SU-DHL-6 (cell line): ENCODE results near the gene UBA1.

Source experiments
- CTCF ChIP-seq: fragments of 200-600 bp; sonication (generic); IDR thresholded peaks from one replicate; pipeline ENCODE4 v1.5.1; 2017; ENCODE audit warnings: antibody characterized with exemption, mild to moderate bottlenecking, low read length, moderate library complexity; ENCODE audit not compliant: insufficient read depth, poor library complexity, severe bottlenecking
- EZH2phosphoT487 ChIP-seq: fragments of 200-600 bp; sonication (generic), shearing (Covaris generic); conservative IDR thresholded peaks from 2 replicates; pipeline ENCODE4 v1.6.1; 2018; ENCODE audit warnings: mild to moderate bottlenecking, antibody characterized with exemption, low read length, moderate library complexity, mixed read lengths

GRCh38 chrX:47215291-47215900 lies 21.8 kb downstream of the UBA1 start:
- no peak for TF ChIP-seq CTCF
- TF ChIP-seq EZH2phosphoT487: no peak
